ENCODE measurements around the gene PLB1.

PLB1 gene

GRCh38 chr2:28593160-28593755 is 97.4 kb downstream of the PLB1 start:
- no peak for DNase-seq

GRCh38 chr2:28594000-28594331 is 98.1 kb downstream of the PLB1 start:
- no peak for DNase-seq

GRCh38 chr2:28594332-28595108 is 98.7 kb downstream of the PLB1 start:
- peak; percentile 68 for DNase-seq

- no peak for DNase-seq
Observed at GRCh38 chr2:28595323-28595722, 99.5 kb downstream of the PLB1 start.

GRCh38 chr2:28598484-28598883 is 102.6 kb downstream of the PLB1 start:
- no peak for DNase-seq

- no peak for DNase-seq
Observed at GRCh38 chr2:28600181-28600580, 104.3 kb downstream of the PLB1 start.

- DNase-seq: no peak
Observed at GRCh38 chr2:28601616-28602015, 105.8 kb downstream of the PLB1 start.

- no peak for DNase-seq
Observed at GRCh38 chr2:28602136-28602660, 106.3 kb downstream of the PLB1 start.

GRCh38 chr2:28602751-28603639 is 107.1 kb downstream of the PLB1 start:
- DNase-seq: no peak

GRCh38 chr2:28603821-28604220 is 108.0 kb downstream of the PLB1 start:
- no peak for DNase-seq

- DNase-seq: no peak
Observed at GRCh38 chr2:28604284-28604843, 108.5 kb downstream of the PLB1 start.

- DNase-seq: no peak
Observed at GRCh38 chr2:28606986-28607441, 111.2 kb downstream of the PLB1 start.

- DNase-seq: peak; percentile 55
Observed at GRCh38 chr2:28607730-28608499, 112.1 kb downstream of the PLB1 start.

- no peak for DNase-seq
Observed at GRCh38 chr2:28608500-28609424, 112.9 kb downstream of the PLB1 start.

GRCh38 chr2:28610583-28611201 is 114.8 kb downstream of the PLB1 start:
- DNase-seq: no peak

- no peak for DNase-seq
Observed at GRCh38 chr2:28612131-28612812, 116.4 kb downstream of the PLB1 start.

- no peak for DNase-seq
Observed at GRCh38 chr2:28613186-28613585, 117.3 kb downstream of the PLB1 start.

GRCh38 chr2:28613633-28614501 is 118.0 kb downstream of the PLB1 start:
- no peak for DNase-seq

GRCh38 chr2:28615706-28616105 is 119.8 kb downstream of the PLB1 start:
- no peak for DNase-seq
